ENCODE data around the gene SRRM4. TPM values are rescaled to one million over a fixed set of nuclear protein-coding genes. Genes with fewer than 3 reads are reported as not detected.

The SRRM4 gene
- total RNA-seq, 1 experiment from 2014 or later = 0.96 TPM

GRCh38 chr12:119208626-119209061, 227.3 kb downstream of the SRRM4 start:
- TF ChIP-seq, protein P1, sequence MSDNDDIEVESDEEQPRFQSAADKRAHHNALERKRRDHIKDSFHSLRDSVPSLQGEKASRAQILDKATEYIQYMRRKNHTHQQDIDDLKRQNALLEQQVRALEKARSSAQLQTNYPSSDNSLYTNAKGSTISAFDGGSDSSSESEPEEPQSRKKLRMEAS (CRISPR knock-in tag; IDR thresholded peaks at IDR 0.05) = no peak
- TF ChIP-seq EMX1 (CRISPR knock-in tag; IDR thresholded peaks at IDR 0.05) = no peak
- no peak for TF ChIP-seq TEAD1 (CRISPR knock-in tag; IDR thresholded peaks at IDR 0.05)
- TF ChIP-seq IRF2 (CRISPR knock-in tag; IDR thresholded peaks at IDR 0.05; ENCODE audit: borderline replicate concordance, low read depth) = no peak
- TF ChIP-seq ZNF138 (CRISPR knock-in tag; conservative IDR thresholded peaks at IDR 0.05) = no peak
- TF ChIP-seq NR3C1 (CRISPR knock-in tag; conservative IDR thresholded peaks at IDR 0.05; ENCODE audit: low read depth) = no peak
- no peak for TF ChIP-seq ESRRA (CRISPR knock-in tag; IDR thresholded peaks at IDR 0.05; ENCODE audit: borderline replicate concordance)
- TF ChIP-seq, protein P2, sequence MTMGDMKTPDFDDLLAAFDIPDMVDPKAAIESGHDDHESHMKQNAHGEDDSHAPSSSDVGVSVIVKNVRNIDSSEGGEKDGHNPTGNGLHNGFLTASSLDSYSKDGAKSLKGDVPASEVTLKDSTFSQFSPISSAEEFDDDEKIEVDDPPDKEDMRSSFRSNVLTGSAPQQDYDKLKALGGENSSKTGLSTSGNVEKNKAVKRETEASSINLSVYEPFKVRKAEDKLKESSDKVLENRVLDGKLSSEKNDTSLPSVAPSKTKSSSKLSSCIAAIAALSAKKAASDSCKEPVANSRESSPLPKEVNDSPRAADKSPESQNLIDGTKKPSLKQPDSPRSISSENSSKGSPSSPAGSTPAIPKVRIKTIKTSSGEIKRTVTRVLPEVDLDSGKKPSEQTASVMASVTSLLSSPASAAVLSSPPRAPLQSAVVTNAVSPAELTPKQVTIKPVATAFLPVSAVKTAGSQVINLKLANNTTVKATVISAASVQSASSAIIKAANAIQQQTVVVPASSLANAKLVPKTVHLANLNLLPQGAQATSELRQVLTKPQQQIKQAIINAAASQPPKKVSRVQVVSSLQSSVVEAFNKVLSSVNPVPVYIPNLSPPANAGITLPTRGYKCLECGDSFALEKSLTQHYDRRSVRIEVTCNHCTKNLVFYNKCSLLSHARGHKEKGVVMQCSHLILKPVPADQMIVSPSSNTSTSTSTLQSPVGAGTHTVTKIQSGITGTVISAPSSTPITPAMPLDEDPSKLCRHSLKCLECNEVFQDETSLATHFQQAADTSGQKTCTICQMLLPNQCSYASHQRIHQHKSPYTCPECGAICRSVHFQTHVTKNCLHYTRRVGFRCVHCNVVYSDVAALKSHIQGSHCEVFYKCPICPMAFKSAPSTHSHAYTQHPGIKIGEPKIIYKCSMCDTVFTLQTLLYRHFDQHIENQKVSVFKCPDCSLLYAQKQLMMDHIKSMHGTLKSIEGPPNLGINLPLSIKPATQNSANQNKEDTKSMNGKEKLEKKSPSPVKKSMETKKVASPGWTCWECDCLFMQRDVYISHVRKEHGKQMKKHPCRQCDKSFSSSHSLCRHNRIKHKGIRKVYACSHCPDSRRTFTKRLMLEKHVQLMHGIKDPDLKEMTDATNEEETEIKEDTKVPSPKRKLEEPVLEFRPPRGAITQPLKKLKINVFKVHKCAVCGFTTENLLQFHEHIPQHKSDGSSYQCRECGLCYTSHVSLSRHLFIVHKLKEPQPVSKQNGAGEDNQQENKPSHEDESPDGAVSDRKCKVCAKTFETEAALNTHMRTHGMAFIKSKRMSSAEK (CRISPR knock-in tag; IDR thresholded peaks at IDR 0.05; ENCODE audit: borderline replicate concordance) = no peak
- H3K9me3 Mint-ChIP-seq = no peaks in the 10 kb centered on the region

GRCh38 chr12:119211884-119212283, 230.5 kb downstream of the SRRM4 start:
- H3K9me3 Mint-ChIP-seq = no peaks in the 10 kb centered on the region
- H3K27ac Mint-ChIP-seq = no peak overlapping the region
- H3K4me3 Mint-ChIP-seq = no peak overlapping the region
- no peak for ATAC-seq
- DNase-seq (ENCODE audit: low spot score) = no peak
- H3K4me1 Mint-ChIP-seq = peaks cover 22% of the 10 kb centered on the region
- ChIA-PET POLR2A (no interaction called here), CTCF (interaction anchor here (0.5 to 1.5 kb wide), 2 partner anchors 56 to 172 kb away, joined by 3 read pairs; no protein-coding TSS in a partner anchor)
- H3K36me3 Mint-ChIP-seq = no peaks in the 10 kb centered on the region
- TF ChIP-seq EMX1 (CRISPR knock-in tag; IDR thresholded peaks at IDR 0.05) = no peak
- TF ChIP-seq, protein P1 (CRISPR knock-in tag; IDR thresholded peaks at IDR 0.05) = no peak
- no peak for TF ChIP-seq TEAD1 (CRISPR knock-in tag; IDR thresholded peaks at IDR 0.05)
- no peak for TF ChIP-seq ZNF425 (CRISPR knock-in tag; conservative IDR thresholded peaks at IDR 0.05)
- no peaks in the 10 kb centered on the region for H3K27me3 Mint-ChIP-seq (ENCODE audit: low read depth)

More at GRCh38 chr12:119208626-119209061, 227.3 kb downstream of the SRRM4 start:
- ATAC-seq (peak; percentile 66), DNase-seq (ENCODE audit: low spot score) (peak; percentile 31)
- Mint-ChIP-seq H3K27ac (no peak overlapping the region), H3K27me3 (ENCODE audit: low read depth) (no peaks in the 10 kb centered on the region), H3K4me3 (no peak overlapping the region), H3K36me3 (no peaks in the 10 kb centered on the region), H3K4me1 (peaks cover 47% of the 10 kb centered on the region)
- ChIA-PET CTCF (interaction anchor here (1.2 to 2.8 kb wide), 3 partner anchors 28 to 188 kb away, joined by 3 to 7 read pairs (median 6); no protein-coding TSS in a partner anchor), POLR2A (interaction anchor here (0.8 kb wide), 1 partner anchor 9 kb away, joined by 3 read pairs; no protein-coding TSS in a partner anchor)

Other genes with a start within 250 kb of the SRRM4 start
- gene HSPB8, start 197.4 kb downstream of the SRRM4 start, total RNA-seq (2021) = 6.7 to 7.6 TPM (median 7.6 TPM) in 3 replicates

Measured in WTC11 (cell line).